ENCODE data around the gene TOE1.
"Not testable (repeated sequence)": the region's sequence is repeated elsewhere in the genome, so short reads cannot be mapped to it uniquely, and the experiment has no call there.

The TOE1 gene

GRCh38 chr1:45339789-45340558 lies at the start of gene TOE1, which contains the start of gene MUTYH:
TOE1 (plus strand) TSS chr1:45340170; CDS start chr1:45340253, 83 bp downstream.
MUTYH (minus strand) TSS chr1:45340440; CDS start chr1:45334505, 5,935 bp downstream.
- DNase-seq (ENCODE audit: extremely low read depth, low read depth), result peak; percentile 71
- TF ChIP-seq CTCF (IDR thresholded peaks at IDR 0.05; ENCODE audit: low read depth, low read length), result no peak

- DNase-seq (ENCODE audit: extremely low read depth, low read depth), result not testable (repeated sequence)
Measured at GRCh38 chr1:45291002-45291401, 49.0 kb upstream of the TOE1 start.

- no peak for TF ChIP-seq CTCF (IDR thresholded peaks at IDR 0.05; ENCODE audit: low read depth, low read length)
- DNase-seq (ENCODE audit: extremely low read depth, low read depth), result no peak
Measured at GRCh38 chr1:45291716-45292115, 48.3 kb upstream of the TOE1 start.

GRCh38 chr1:45297666-45298356 lies 42.2 kb upstream of the TOE1 start:
- no peak for TF ChIP-seq CTCF (IDR thresholded peaks at IDR 0.05; ENCODE audit: low read depth, low read length)
- DNase-seq (ENCODE audit: extremely low read depth, low read depth), result no peak

- no peak for TF ChIP-seq CTCF (IDR thresholded peaks at IDR 0.05; ENCODE audit: low read depth, low read length)
- DNase-seq (ENCODE audit: extremely low read depth, low read depth), result no peak
Measured at GRCh38 chr1:45299296-45299695, 40.7 kb upstream of the TOE1 start.

GRCh38 chr1:45299981-45300668 lies 39.8 kb upstream of the TOE1 start:
- peak; percentile 72 for TF ChIP-seq CTCF (IDR thresholded peaks at IDR 0.05; ENCODE audit: low read depth, low read length)
- peak; percentile 69 for DNase-seq (ENCODE audit: extremely low read depth, low read depth)

- TF ChIP-seq CTCF (IDR thresholded peaks at IDR 0.05; ENCODE audit: low read depth, low read length), result no peak
- DNase-seq (ENCODE audit: extremely low read depth, low read depth), result no peak
Measured at GRCh38 chr1:45300669-45300997, 39.3 kb upstream of the TOE1 start.

All from AG09319 (cell line).